ENCODE data around the gene PLA2R1. TPM values are rescaled to one million over a fixed set of nuclear protein-coding genes. Genes with fewer than 3 reads are reported as not detected.

PLA2R1 gene
- total RNA-seq, 6 donors from 2014 or later: 3.0 to 11.0 (median 5.9) TPM

DNA sequence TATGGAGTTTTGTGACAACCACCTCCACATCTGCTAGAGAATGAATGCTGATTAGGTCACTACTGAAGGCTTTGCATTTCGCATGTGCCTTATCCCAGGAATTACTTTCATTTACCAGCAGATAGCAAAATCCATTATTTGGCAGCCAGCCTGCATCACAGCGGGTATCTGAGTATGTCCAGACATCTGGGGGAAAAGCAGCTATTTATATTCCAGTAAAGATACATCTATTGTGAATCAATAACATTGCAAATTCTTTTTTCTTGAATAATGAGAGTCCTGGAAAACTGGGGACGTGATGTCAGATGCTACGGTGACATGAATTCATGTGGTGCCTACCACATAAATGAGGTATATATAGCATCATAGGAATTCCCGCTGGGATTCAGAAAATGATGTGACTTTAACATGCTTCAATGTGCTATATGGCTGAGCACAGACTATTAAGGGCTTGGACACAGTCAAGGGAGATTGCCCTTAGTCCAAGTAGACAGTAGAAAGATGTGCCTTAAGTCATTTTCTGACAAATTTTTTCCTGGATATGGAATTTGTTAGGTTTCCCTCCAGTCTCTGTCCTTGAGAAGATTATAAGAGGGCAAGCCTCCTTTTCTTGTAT lies 180.2 kb downstream of the PLA2R1 start:
- H3K36me3 ChIP-seq: peaks cover 0 to 3% (median 0%) of the 10 kb centered on the region in 4 donors
- H3K4me3 ChIP-seq: no peak overlapping the region
- no peaks in the 10 kb centered on the region for H3K27me3 ChIP-seq
- H3K4me1 ChIP-seq: no peaks in the 10 kb centered on the region
- ATAC-seq (ENCODE audit: low FRiP score in 2 of 2) (no peak), DNase-seq (no peak)
- H3K27ac ChIP-seq: no peak overlapping the region
- no peak for TF ChIP-seq EP300 (IDR thresholded peaks at IDR 0.05)
- TF ChIP-seq, protein P1, sequence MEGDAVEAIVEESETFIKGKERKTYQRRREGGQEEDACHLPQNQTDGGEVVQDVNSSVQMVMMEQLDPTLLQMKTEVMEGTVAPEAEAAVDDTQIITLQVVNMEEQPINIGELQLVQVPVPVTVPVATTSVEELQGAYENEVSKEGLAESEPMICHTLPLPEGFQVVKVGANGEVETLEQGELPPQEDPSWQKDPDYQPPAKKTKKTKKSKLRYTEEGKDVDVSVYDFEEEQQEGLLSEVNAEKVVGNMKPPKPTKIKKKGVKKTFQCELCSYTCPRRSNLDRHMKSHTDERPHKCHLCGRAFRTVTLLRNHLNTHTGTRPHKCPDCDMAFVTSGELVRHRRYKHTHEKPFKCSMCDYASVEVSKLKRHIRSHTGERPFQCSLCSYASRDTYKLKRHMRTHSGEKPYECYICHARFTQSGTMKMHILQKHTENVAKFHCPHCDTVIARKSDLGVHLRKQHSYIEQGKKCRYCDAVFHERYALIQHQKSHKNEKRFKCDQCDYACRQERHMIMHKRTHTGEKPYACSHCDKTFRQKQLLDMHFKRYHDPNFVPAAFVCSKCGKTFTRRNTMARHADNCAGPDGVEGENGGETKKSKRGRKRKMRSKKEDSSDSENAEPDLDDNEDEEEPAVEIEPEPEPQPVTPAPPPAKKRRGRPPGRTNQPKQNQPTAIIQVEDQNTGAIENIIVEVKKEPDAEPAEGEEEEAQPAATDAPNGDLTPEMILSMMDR (IDR thresholded peaks at IDR 0.05): no peak
- TF ChIP-seq POLR2AphosphoS5 (IDR thresholded peaks at IDR 0.05): no peak
- no peak for TF ChIP-seq POLR2A (IDR thresholded peaks at IDR 0.05)
- H3K9me3 ChIP-seq: no peaks in the 10 kb centered on the region
- WGBS, 2 donors: 79 to 84% methylated on average over 5 of the region's 5 CpGs

Other genes starting within 250 kb of the PLA2R1 start
- 10 to 100 TPM in 5 of 6 donors, 1 to 10 TPM in 1; 4.9 to 20.5 (median 14.2) TPM for gene LY75, start 157.9 kb downstream of the PLA2R1 start, total RNA-seq
- gene ITGB6, start 137.7 kb upstream of the PLA2R1 start, total RNA-seq: 100 to 1,000 TPM in 1 of 6 donors, 10 to 100 TPM in 5; 52.6 to 124 (median 68.8) TPM